HG02973 (cell line): Measurements from ENCODE around the gene ST8SIA1.

Source experiments
- ATAC-seq: cut with Tn5 transposase; IDR thresholded peaks from one replicate; pipeline ENCODE4 v1.9.1; 2021; ENCODE audit warnings: moderate library complexity; ENCODE audit not compliant: unreplicated experiment

The ST8SIA1 gene

DNA sequence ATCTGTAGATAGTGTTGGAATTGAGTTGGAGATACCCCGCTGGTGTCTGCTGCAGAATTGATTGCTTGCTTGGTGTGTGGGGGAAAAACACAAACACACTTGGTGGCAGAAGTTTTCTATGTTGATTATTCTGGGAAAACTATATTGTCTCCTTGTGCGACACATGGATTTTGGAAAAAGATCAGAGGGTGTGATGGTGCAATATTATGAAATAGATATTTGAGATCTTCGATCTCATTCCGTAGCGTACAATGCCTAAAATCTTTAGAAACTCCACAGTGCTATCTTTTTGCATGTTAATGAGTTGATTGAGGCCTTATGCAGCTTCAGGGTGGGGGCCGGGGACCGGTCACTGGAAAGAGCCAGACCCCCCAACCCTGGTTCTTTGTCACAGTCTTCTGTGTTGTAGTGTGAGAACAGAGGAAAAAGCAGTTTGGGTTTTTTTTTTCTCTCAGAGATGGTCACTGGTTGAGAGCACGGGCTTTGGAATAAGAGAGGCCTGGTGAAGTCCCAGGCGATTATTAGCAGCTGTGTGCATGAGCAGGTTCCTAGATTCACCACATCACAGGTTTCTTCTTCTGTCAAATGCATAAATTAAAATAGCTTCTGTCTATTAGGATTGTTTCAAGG, 88.2 kb downstream of the ST8SIA1 start:
- no peak for ATAC-seq

DNA sequence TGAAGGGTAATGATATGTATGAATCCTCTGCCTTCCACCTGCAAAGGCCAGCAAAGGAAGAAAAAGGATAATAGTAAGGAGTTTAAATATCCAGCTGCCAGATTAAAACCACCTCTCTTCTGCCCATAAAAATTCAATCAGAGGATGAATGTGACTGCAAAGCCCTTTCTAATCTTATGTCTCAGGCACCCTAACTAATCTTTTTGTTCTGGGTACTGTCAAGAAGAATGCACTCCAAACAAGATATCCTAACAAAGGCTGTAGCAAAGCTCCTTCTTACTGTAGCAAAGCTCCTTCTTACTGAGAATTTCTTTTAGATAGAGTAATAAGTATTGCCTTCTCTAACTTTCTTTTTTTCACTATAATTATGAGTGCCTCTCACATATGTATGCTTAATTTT, 91.8 kb downstream of the ST8SIA1 start:
- ATAC-seq: no peak

GRCh38 chr12:22238211-22238610, 96.3 kb downstream of the ST8SIA1 start:
- ATAC-seq: no peak

DNA sequence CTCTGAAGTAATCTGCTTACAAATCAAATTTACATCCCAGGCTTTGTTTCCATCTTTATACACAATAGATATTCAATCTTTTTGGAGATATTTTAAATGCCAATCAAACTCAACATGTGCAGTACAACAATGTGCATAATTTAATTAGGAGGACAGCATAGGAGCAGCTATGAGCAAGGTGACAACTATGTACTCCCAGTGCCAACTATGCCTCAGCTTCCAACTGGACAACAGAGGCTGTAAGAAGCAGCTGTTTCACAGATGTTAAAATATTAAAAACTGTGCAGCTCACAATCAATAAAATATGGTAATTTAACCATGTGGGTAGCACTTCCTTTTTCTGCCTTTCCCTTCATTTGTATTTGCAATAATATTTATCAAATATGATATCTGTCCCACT, 99.9 kb downstream of the ST8SIA1 start:
- ATAC-seq: no peak

DNA sequence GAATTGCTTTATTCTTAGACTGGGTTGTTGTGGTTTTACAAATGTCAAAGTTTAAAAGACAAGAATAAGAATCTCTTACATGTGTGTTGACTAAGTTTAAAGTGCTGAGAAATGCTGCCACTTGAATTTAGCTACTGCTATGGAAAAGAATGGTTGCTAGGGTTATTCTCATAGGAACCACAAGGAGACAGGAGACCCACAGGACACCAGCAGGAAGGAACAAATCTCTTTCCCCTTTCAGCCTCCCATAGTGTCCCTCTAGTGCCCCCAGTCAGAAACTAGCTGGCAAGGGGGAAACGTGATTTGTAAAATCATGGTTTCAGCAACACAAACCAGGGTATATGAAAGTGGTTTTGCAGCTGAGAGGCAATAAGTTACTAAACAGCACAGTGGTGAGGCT, 102.7 kb downstream of the ST8SIA1 start:
- ATAC-seq: no peak

GRCh38 chr12:22231078-22231477, 103.4 kb downstream of the ST8SIA1 start:
- no peak for ATAC-seq

DNA sequence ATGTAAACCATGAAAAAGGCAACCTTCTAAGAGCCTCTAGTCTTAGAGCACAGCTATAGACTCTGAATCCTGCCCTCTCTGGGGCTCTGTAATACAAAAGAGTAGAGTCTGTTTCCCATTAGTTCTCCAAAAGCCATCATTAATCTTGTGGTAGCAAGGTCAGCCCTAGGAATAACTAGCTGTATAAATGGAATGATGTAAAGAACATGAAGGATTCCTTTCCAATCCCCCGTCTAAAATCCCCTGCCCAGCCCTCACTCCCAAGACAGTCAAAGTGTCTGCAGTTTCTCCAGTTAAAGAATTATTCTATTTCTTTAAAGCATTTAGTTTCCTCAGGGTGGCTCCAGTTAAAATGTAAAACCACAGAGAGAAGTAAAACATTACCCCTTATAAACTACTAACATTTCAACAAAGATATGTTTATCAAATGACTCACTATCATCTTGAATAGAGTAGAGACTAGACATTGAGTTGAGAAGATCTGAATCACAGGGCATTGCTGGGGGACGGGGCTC, 104.2 kb downstream of the ST8SIA1 start:
- ATAC-seq: no peak

DNA sequence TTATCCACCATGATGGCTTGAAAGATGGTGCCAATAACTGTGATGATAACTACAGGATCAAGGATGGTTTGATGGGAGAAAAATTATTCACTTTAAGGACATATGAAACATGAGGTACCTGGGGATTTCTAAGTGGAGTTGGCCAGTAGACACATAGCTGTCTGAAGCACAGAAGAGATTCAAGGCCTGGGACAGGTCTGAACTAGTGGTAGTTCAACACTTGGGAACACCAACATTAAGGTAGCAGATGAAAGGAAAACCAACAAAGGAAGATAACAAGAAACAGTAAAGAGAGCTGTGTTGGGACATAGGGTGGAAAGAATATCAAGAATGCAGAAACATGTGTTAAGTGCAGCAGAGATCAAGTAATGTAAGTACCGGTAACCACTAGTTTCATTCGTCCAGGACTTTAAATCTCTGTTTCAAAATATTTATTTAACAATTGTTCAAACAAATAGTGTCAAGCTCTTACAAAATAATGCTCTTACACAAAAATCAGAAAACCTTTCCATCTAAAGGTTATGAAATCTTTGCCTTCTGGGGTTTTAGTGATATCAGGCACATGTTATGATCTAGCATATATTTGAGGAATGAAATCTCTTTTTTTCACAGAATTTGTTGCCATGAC, 104.7 kb downstream of the ST8SIA1 start:
- no peak for ATAC-seq

- ATAC-seq: no peak
Measured at GRCh38 chr12:22228022-22228875, 106.3 kb downstream of the ST8SIA1 start.

DNA sequence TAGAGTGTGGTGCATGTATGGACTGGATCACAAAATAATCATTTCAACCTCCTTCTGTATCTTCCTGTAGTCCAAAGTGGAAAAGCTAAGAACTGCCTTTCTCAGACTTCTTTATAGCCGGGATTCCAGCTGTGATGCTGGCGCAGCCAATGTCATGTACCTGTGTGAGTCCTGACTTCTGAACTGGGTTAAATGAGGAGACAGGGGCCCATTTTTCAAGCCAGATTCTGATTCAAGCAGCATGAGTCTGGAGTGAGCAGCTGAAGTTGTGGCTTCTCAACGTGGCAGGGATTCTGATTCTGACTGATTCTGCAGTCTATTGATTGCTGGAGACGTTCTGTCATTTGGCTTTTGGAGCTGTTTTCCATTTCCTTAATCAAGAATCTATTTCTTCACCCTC, 111.2 kb downstream of the ST8SIA1 start:
- no peak for ATAC-seq

- no peak for ATAC-seq
Measured at GRCh38 chr12:22217556-22217955, 117.0 kb downstream of the ST8SIA1 start.

DNA sequence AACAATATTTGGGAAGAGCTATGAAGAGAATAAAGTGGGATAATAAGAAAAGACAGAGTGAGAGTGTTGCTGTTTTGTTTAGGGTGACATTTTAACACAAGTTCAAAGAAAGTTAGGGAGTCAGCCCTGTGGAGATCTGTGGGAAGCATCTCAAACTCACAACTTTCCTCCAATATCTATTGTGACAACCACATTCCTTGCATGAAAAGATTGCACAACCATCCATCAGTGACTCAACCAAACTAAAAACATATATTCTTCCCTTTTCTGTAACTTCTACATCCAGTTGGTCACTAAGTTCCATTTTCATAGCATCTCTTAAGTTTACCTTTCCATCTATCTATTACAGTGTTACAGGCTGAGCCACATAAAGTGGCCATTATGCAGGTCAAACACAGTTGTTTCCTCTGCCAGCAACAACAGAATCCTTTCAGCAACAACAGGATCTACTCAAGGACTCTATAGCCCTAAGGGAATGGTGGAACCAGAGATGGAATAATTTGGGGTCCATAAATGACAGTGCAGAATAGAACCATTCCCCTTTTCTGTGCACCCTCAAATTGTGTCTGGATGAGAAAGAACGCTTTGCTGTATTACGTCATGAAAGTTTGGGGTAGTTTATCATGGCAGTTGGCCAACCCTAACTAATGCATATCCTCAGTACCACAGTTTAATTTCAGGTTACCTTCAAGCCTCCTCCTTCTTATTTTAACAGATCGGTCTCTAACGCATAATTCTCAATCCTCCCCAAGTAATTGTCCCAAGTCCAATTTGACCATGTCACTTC, 118.8 kb downstream of the ST8SIA1 start:
- no peak for ATAC-seq

- no peak for ATAC-seq
Measured at GRCh38 chr12:22211128-22211527, 123.4 kb downstream of the ST8SIA1 start.

DNA sequence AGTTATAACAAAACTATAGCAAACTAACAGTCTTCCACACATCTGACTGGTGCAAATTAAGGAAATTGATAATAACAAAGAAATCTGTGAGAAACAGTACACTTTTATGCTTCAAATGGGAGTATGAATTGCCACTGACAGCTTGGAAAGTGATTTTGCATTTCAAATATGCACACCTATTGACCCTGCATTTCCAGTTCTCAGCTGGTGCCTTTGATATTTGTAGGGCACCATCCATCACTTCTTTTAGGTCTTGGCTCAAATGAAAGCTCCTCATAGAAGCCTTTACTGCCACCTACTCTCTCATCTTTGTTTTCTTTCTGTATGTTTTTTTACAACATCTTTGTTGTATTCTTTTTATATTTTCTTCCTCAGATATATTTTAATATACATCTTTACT, 125.1 kb downstream of the ST8SIA1 start:
- ATAC-seq: no peak

GRCh38 chr12:22206111-22206728, 128.3 kb downstream of the ST8SIA1 start:
- ATAC-seq: no peak

DNA sequence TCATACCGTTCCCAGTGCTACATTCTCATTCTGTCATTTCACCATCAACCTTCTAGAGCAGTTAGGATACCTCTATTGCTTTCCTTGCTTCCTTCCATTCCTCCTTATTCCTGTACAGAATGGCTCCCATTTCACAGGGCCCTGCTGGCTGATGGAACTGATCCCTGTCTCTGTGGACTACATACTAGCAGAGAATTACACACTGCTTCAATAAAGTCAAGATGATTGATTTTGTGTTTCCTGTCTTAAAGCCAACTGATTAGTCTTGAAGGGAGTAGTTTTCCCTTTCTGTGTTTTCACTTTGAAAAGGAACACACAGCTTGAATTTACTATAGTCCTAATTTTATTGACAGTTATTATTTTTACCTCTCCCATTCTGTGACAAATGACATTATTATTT, 130.1 kb downstream of the ST8SIA1 start:
- no peak for ATAC-seq

GRCh38 chr12:22202847-22203246, 131.7 kb downstream of the ST8SIA1 start:
- ATAC-seq: no peak

- ATAC-seq: no peak
Measured at GRCh38 chr12:22201101-22201500, 133.4 kb downstream of the ST8SIA1 start.

- ATAC-seq: no peak
Measured at GRCh38 chr12:22196236-22196635, 138.3 kb downstream of the ST8SIA1 start.

GRCh38 chr12:22190969-22191368, 143.5 kb downstream of the ST8SIA1 start:
- ATAC-seq: no peak

- ATAC-seq: no peak
Measured at GRCh38 chr12:22188431-22188830, 146.1 kb downstream of the ST8SIA1 start.
